K562 (cell line): ENCODE results near the gene TM7SF2. TPM values are rescaled to one million over a fixed set of nuclear protein-coding genes. Genes with fewer than 3 reads are reported as not detected.

Experiments used
- ATAC-seq: fragments of 200-7000 bp; cut with Tn5 transposase; 3 replicates; pipeline ENCODE4 v1.9.1; 2020; ENCODE audit warnings: moderate library complexity
- BruUV-seq: library from RNA; stranded (reverse); fragments of 400-500 nt; replicated peaks from 2 replicates; lab custom pipeline; 2021; lab: Mats Ljungman, UMichigan
- CTCF ChIA-PET: fragments of 300-600 bp; formaldehyde crosslinking; extraction: SDS; loops from one replicate; lab custom pipeline; 2021; ENCODE audit warnings: low intra/inter-chr PET ratio; lab: Yijun Ruan, JAX
- POLR2A ChIA-PET: fragments of 300-600, 350-650 bp; sonication (Branson Sonifier 250); formaldehyde crosslinking; extraction: SDS; loops from one replicate; lab custom pipeline; 2021; ENCODE audit warnings: antibody characterized with exemption, inconsistent platforms; lab: Yijun Ruan, JAX
- DNase-seq, 4 experiments: peaks; one replicate each; pipeline versions ENCODE4 v3.0.0 to v3.0.0-alpha.2; 2011 to 2018; ENCODE audit warnings: low spot score in 3 of 4, mixed read lengths in 3 of 4; ENCODE audit errors: extremely low read depth in 1 of 4
- FAIRE-seq: peaks from 2 replicates; lab custom pipeline; 2011; peaks lifted over from hg19 to GRCh38; lab: Jason Lieb, UNC
- H2AFZ ChIP-seq: 2 replicates; pipeline ENCODE4 v1.6.0; 2011; ENCODE audit warnings: low read depth, low read length, control low read depth, inconsistent platforms
- H3K27ac ChIP-seq: fragments of 200-600 bp; 3 replicates; pipeline ENCODE4 v1.8.0; 2011; ENCODE audit warnings: low read depth, mild to moderate bottlenecking, control low read depth, inconsistent platforms, low read length, moderate library complexity, mixed read lengths; ENCODE audit errors: extremely low read depth
- H3K27me3 ChIP-seq, 2 experiments: fragments of 300-600 bp in 1 of 2; 2 replicates in 1 of 2; 3 replicates in 1 of 2; pipeline versions ENCODE4 v1.6.0 to v1.8.0; 2011; ENCODE audit warnings: inconsistent platforms in 2 of 2, low read length in 2 of 2, mild to moderate bottlenecking in 1 of 2, mixed read lengths in 1 of 2, moderate library complexity in 1 of 2; ENCODE audit not compliant: control insufficient read depth in 2 of 2, insufficient read depth in 2 of 2
- H3K36me3 ChIP-seq: fragments of 300-600 bp; 3 replicates; pipeline ENCODE4 v1.8.0; 2011; ENCODE audit warnings: mild to moderate bottlenecking, low read length, inconsistent platforms; ENCODE audit not compliant: control insufficient read depth, insufficient read depth
- H3K4me1 ChIP-seq, 2 experiments: fragments of 200-600 bp in 1 of 2; replicated peaks in 1 of 2; 2 replicates in 1 of 2; 3 replicates in 1 of 2; pipeline versions ENCODE4 v1.5.1 to v1.8.0; 2011; ENCODE audit warnings: inconsistent platforms in 2 of 2, low read length in 2 of 2, mild to moderate bottlenecking in 1 of 2, mixed read lengths in 1 of 2, moderate library complexity in 1 of 2; ENCODE audit not compliant: control insufficient read depth in 2 of 2, insufficient read depth in 2 of 2
- H3K4me2 ChIP-seq: 2 replicates; pipeline ENCODE4 v1.6.1; 2011; ENCODE audit warnings: low read length, control low read depth, inconsistent platforms, mixed read lengths; ENCODE audit not compliant: insufficient read depth
- H3K4me3 ChIP-seq: fragments of 200-600 bp; sonication (generic), shearing (Covaris generic); 2 replicates; pipeline ENCODE4 v1.5.1; 2016; ENCODE audit warnings: control low read depth, inconsistent platforms
- H3K79me2 ChIP-seq: fragments of 200-600 bp; 3 replicates; pipeline ENCODE4 v1.8.0; 2011; ENCODE audit warnings: low read length, inconsistent platforms; ENCODE audit not compliant: control insufficient read depth, insufficient read depth
- H3K9ac ChIP-seq, 2 experiments: 2 replicates each; pipeline versions ENCODE4 v1.6.0 to v1.6.1; 2011; ENCODE audit warnings: low read depth in 2 of 2, low read length in 2 of 2, control low read depth in 1 of 2, inconsistent platforms in 1 of 2, mild to moderate bottlenecking in 1 of 2, mixed read lengths in 1 of 2; ENCODE audit not compliant: insufficient read depth in 1 of 2
- H3K9me1 ChIP-seq: one replicate; pipeline ENCODE4 v1.6.0; 2011; ENCODE audit warnings: inconsistent platforms, mild to moderate bottlenecking, low read length, moderate library complexity; ENCODE audit not compliant: control insufficient read depth, insufficient read depth
- H3K9me3 ChIP-seq: replicated peaks from 2 replicates; pipeline ENCODE4 v1.5.1; 2011; ENCODE audit warnings: low read depth, low read length, inconsistent platforms; ENCODE audit not compliant: control insufficient read depth, insufficient read depth
- H4K20me1 ChIP-seq: replicated peaks from 2 replicates; pipeline ENCODE4 v1.6.1; 2011; ENCODE audit warnings: low read length, inconsistent platforms, mixed read lengths; ENCODE audit not compliant: control insufficient read depth, insufficient read depth
- POLR2A ChIP-seq: fragments of 450-650 bp; conservative IDR thresholded peaks from 2 replicates; pipeline ENCODE4 v1.6.1; 2016
- RAD51 ChIP-seq: fragments of 450-650 bp; IDR thresholded peaks from 2 replicates; pipeline ENCODE4 v1.7.1; 2016; ENCODE audit warnings: low read depth, mild to moderate bottlenecking, borderline replicate concordance
- RBM25 ChIP-seq: fragments of 200-400 bp; formaldehyde crosslinking; IDR thresholded peaks from 2 replicates; pipeline ENCODE4 v1.6.1; 2018; ENCODE audit warnings: low read length, low read depth, moderate library complexity; ENCODE audit not compliant: severe bottlenecking
- SMARCA5 ChIP-seq: fragments of 450-650 bp; IDR thresholded peaks from 2 replicates; pipeline ENCODE4 v1.6.1; 2016
- STAT5A ChIP-seq: IDR thresholded peaks from 2 replicates; pipeline ENCODE4 v1.6.1; 2012; ENCODE audit warnings: low read length, inconsistent platforms, borderline replicate concordance
- ZKSCAN1 ChIP-seq: fragments of 150-350 bp; IDR thresholded peaks from 2 replicates; pipeline ENCODE4 v1.6.1; 2016; ENCODE audit warnings: low read depth, low read length
- WGBS: fragments of 100-300 bp; shearing (Covaris generic); methylation state at CpG from one replicate; pipeline ENCODE4 v1.1.6; 2016; ENCODE audit warnings: low coverage, mixed read lengths; ENCODE audit not compliant: insufficient coverage; ENCODE audit errors: missing lambda C conversion rate; 5-methylcytosine and 5-hydroxymethylcytosine counted together
- in situ Hi-C: fragments of 300-500 bp; cut with MboI; formaldehyde crosslinking; loops from 4 replicates; pipeline ENCODE4 v1.15.0; 2018; ENCODE audit warnings: inconsistent platforms, mixed read lengths
- intact Hi-C: fragments of 100-400 bp; cut with micrococcal nuclease; formaldehyde crosslinking; loops from 2 replicates; pipeline ENCODE4 v1.14.2; 2022
- polyA plus RNA-seq, 8 experiments: library from polyadenylated mRNA; depleted of rRNA in 4 of 8; stranded (reverse) in 5 of 8; unstranded in 3 of 8; fragments of >200 nt; fragmentation: Nextera tagmentation in 2 of 8; fragmentation: Illumina TruSeq in 1 of 8; extraction: Ambion mirVana in 2 of 8; extraction: Trizol in 1 of 8; gene quantifications; 2 replicates each; pipeline versions ENCODE4 v1.2.1 to v1.2.3, GENCODE V29; 2011 to 2014; ENCODE audit warnings: inconsistent platforms in 1 of 8, missing spikeins in 1 of 8
- total RNA-seq, 7 experiments: library from RNA; depleted of rRNA in 6 of 7; stranded (reverse); fragments of >200 nt in 6 of 7; fragmentation: Illumina TruSeq in 2 of 7; extraction: Trizol in 2 of 7; gene quantifications; 2 replicates each; pipeline versions ENCODE4 v1.2.1 to v1.2.3, GENCODE V29; 2011 to 2021; ENCODE audit warnings: low replicate concordance in 1 of 7

Gene TM7SF2
- total and polyA plus RNA-seq, 9 of the 15 experiments (the other 6 are each of a cell fraction or from before 2014, with no cell fraction given): 1.2 to 22.0 (median 14.3) TPM

- no peak overlapping the region for H2AFZ ChIP-seq
- no peak overlapping the region for H3K27ac ChIP-seq
- intact Hi-C loops: no loop called here
Observed at GRCh38 chr11:65159012-65159411, 47.3 kb downstream of the TM7SF2 start.

GRCh38 chr11:65160643-65161042 lies 49.0 kb downstream of the TM7SF2 start:
- Histone ChIP-seq H4K20me1 (no peaks in the 10 kb centered on the region), H3K4me2 (no peak overlapping the region), H3K9me1 (no peaks in the 10 kb centered on the region), H3K27ac (no peak overlapping the region), H3K4me1 (peaks cover 0 to 2% of the 10 kb centered on the region in 2 experiments; a peak in 1 of 5 replicates), H3K9ac (no peak overlapping the region), H3K9me3 (no peaks in the 10 kb centered on the region), H3K27me3 (no peaks in the 10 kb centered on the region), H3K36me3 (no peaks in the 10 kb centered on the region), H2AFZ (no peak overlapping the region), H3K79me2 (no peaks in the 10 kb centered on the region), H3K4me3 (no peak overlapping the region)
- 13% methylated on average over 3 of the region's 3 CpGs for WGBS
- ChIA-PET POLR2A (interaction anchor here (5.4 kb wide), 1 partner anchor 10 kb away, joined by 39 read pairs; the partner anchor contains the start of gene SPDYC), CTCF (no interaction called here)
- TF ChIP-seq STAT5A: no peak
- peak; percentile 97 for TF ChIP-seq RBM25
- TF ChIP-seq SMARCA5: peak; percentile 66; the same call in 1 of the 2 replicates
- DNase-seq (no peak), FAIRE-seq (no peak), ATAC-seq (no peak)
- in situ Hi-C loops (no loop called here), intact Hi-C loops (no loop called here)
- no TSS peak for BruUV-seq

More at GRCh38 chr11:65159012-65159411, 47.3 kb downstream of the TM7SF2 start:
- Histone ChIP-seq H3K4me2 (no peak overlapping the region), H3K79me2 (no peaks in the 10 kb centered on the region), H3K4me3 (no peak overlapping the region), H3K9me1 (no peaks in the 10 kb centered on the region), H4K20me1 (no peaks in the 10 kb centered on the region), H3K9me3 (no peaks in the 10 kb centered on the region), H3K9ac (no peak overlapping the region), H3K27me3 (no peaks in the 10 kb centered on the region), H3K4me1 (peaks cover 0 to 2% of the 10 kb centered on the region in 2 experiments; a peak in 1 of 5 replicates), H3K36me3 (no peaks in the 10 kb centered on the region)
- DNase-seq: no peak
- no peak for TF ChIP-seq ZKSCAN1
- TF ChIP-seq RAD51: no peak
- TF ChIP-seq POLR2A: no peak
- in situ Hi-C loops: no loop called here
- ChIA-PET POLR2A (interaction anchor here (5.4 kb wide), 1 partner anchor 11 kb away, joined by 39 read pairs; the partner anchor contains the start of gene SPDYC), CTCF (no interaction called here)
- ATAC-seq: no peak
- no peak for FAIRE-seq
- no TSS peak for BruUV-seq
- WGBS: 33% methylated on average over 5 of the region's 5 CpGs
